HCT116 (cell line): Measurements from ENCODE around the gene SFTPA2.
"Not testable (repeated sequence)": the region's sequence is repeated elsewhere in the genome, so short reads cannot be mapped to it uniquely, and the experiment has no call there.

Experiments used
- CTCF ChIP-seq, 3 experiments: fragments of 200-600 bp in 1 of 3; sonication (generic) in 1 of 3; IDR thresholded peaks in 2 of 3; conservative IDR thresholded peaks in 1 of 3; 2 replicates each; pipeline ENCODE4 v1.5.1; 2012 to 2017; ENCODE audit warnings: low read depth in 2 of 3, low read length in 2 of 3, antibody characterized with exemption in 1 of 3, borderline replicate concordance in 1 of 3, control low read depth in 1 of 3, mild to moderate bottlenecking in 1 of 3, mixed read lengths in 1 of 3, mixed run types in 1 of 3, moderate library complexity in 1 of 3; ENCODE audit not compliant: insufficient read depth in 1 of 3
- POLR2A ChIP-seq: IDR thresholded peaks from 2 replicates; pipeline ENCODE4 v1.7.0; 2011; ENCODE audit warnings: borderline replicate concordance; ENCODE audit not compliant: insufficient read depth, insufficient read length; ENCODE audit errors: extremely low read depth

- not testable (repeated sequence) for TF ChIP-seq CTCF (IDR thresholded peaks at IDR 0.05 in 2 of 3, conservative IDR thresholded peaks at IDR 0.05 in 1 of 3; ENCODE audit: borderline replicate concordance in 1 of 3, insufficient read depth in 1 of 3, low read depth in 2 of 3, low read length in 2 of 3); POLR2A
Observed at GRCh38 chr10:79521751-79522150, 38.5 kb downstream of the SFTPA2 start.
